SHP77 treated with DMSO at 0.1 percent for 48 hours (cell line): ENCODE results near the gene WBP1L.
"Not testable (repeated sequence)": the region's sequence is repeated elsewhere in the genome, so short reads cannot be mapped to it uniquely, and the experiment has no call there.

ENCODE experiments used
- DNase-seq: peaks from one replicate; lab custom pipeline; 2025; lab: John Stamatoyannopoulos, UW

WBP1L gene

DNA sequence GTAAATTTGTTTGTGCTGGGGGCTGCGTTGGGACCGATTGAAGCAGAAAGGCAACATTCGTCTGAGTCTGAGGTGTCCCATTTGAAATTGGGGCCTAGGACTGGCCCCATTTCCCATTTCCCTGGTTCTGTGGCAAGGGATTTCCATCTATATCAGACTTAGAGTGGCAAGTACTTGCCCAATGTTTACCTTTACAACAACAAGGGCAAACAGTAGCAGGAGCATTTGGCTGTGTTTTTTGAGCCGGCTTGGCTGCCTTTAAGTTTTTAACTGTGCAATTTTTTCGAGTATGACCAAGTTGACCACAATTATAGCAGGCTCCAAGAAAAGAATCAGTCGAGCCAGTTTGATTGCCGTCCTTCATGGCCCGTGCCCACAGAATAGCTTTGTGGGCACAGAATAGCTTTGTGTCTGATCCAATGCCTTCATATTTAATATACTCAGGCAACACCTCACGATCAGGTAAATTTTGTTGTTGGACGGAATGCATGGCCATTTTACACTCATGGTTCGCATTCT lies 98.1 kb downstream of the WBP1L start:
- DNase-seq = no peak

DNA sequence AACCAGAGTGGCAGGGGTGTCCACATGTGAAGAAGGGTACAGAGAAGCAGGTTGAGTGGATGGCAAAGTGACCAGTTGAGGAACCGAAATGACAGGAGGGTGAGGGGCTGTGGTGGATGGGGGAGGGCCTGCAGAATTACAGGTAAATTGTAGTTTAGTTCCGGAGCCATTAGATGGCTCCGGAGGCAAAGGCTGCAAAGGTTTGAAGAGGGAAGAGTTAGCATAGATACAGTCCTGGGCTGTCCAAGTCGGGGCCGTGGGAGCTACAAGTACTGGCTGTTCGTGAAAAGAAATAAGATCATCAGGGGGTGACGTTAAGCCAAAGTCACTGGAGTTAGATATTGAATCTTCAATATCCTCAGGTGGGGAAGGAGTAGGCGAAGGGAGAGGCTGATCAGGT lies 99.4 kb downstream of the WBP1L start:
- DNase-seq = not testable (repeated sequence)

DNA sequence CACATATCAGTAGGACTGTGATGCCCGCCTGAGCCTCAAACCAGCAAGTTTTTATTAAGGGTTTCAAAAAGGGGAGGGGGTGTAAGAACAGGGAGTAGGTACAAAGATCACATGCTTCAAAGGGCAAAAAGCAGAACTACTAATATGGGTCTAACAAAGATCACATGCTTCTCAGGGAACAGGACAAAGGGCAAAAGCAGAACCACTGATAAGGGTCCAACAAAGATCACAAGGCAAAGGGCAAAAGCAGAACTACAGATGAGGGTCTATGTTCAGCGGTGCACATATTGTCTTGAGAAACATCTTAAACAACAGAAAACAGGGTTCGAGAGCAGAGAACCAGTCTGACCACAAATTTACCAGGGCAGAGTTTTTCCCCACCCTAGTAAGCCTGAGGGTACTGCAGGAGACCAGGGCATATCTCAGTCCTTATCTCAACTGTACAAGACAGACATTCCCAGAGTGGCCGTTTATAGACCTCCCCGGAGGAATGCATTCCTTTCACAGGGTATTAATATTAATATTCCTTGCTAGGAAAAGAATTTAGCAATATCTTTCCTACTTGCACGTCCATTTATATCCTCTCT lies 100.5 kb downstream of the WBP1L start:
- DNase-seq = not testable (repeated sequence)

DNA sequence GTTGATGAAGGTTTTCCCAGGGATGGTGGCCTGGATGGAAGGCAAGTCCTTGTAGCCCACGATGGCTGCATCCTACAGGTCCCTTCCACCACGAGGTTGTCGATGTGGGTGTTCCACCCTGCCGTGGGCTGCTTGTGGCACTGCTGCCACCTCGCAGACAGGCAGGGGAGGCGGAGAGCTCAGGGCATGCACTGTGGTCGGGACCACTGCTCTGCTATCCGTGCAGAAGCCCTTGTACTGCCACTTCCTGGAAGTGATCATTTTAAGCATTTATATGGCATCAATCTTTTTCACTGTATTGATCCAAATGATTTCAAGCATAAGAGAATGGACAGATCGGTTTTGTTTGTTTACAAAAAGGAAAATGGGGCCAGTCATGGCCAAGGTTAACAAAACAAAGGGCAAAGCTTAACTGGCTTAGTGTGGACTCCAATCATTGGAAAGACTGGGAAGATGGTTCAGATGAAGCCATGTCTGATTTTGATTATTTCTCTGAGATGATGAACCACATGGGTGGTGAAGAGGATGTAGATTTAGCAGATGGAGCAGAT lies 101.7 kb downstream of the WBP1L start:
- DNase-seq = no peak

DNA sequence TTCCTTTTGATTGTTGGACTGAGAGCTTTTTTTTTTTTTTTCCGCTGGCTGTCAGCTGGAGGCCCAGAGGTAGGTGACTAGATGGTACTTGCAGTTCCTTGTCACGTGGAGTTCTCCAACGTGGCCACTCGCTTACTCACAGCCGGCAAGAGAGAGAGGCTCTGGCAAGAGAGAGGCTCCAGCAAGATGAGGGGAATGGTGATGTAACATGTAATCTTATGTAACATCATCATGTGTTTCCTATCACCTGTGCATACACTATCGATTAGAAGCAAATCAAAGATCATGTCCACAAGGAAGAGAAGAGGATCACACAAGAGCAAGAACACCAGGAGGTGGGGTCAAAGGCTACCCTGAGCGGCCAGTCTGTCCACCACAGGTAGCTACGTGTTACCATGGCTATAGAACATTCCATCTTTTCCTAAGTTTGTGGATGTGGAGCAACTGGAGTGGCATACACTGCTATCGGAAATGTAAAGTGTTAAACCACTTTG lies 106.3 kb downstream of the WBP1L start:
- DNase-seq = no peak

DNA sequence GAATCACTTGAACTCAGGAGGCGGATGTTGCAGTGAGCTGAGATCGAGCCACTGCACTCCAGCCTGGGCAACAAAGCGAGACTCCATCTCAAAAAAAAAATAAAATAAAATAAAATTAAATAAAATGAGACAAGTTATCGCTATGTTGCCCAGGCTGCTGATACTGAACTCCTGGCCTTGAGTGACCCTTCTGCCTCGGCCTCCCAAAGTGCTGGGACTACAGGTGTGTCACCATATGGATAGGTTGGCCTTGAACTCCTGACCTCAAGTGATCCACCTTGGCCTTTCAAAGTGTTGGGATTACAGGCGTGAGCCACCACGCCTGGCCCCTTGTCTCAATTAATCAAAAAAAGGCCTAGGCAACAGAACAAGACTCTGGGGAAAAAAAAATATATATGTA lies 109.5 kb downstream of the WBP1L start:
- DNase-seq = not testable (repeated sequence)

DNA sequence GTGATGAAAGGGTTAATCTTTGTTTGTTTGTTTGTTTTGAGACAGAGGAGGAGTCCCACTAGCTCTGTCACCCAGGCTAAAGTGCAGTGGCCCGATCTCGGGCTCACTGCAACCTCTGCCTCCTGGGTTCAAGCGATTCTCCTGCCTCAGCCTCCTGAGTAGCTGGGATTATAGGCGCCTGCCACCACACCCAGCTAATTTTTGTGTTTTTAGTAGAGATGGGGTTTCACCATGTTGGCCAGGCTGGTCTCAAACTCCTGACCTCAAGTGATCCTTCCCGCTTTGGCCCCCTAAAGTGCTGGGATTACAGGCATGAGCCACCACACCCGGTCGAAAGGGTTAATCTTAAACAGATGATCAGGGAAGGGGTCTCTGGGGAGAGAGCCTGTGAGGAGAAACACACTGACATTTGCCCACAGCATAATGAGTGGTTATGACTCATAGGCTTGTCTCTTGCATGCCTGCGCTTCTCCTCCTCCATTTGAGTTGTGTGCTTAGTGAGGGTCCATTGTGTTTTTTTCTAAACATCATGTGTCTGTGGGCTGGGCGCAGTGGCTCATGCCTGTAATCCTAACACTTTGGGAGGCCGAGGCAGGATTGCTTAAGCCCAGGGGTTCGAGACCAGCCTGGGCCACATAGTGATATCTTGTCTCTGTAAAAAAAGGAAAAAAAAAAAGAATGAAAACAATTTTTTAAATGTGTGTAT lies 112.1 kb downstream of the WBP1L start:
- DNase-seq = not testable (repeated sequence)

DNA sequence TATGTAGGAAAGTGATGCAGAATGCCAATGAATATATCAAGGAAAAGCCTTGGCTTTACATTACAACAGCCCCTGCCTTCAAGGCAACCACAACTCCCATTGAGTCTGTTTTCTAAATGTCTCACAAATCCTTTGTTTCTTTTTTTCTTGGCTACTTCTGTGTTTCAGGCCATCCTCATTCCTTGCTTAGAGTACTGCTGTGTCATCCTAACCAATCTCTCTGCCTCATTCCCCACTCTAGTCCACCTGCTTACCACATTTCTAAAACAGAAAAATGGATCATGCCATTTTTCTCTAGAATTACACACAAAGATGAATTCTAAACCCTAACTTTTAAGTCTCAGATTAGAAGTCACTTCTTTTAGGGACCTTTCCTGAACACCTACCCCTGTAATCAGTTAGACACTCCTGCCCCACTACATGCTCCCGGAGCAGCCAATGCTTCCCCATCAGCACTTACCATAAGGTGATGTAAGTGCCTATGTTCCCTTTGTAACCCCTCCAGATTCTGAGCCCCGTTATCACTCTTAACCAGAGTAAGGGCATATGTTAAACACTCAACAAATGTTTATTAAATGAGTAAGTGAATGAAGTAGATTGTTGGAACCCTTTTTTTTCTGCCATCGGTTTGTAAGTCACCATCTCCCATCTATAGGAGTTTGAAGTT lies 113.1 kb downstream of the WBP1L start:
- no peak for DNase-seq

DNA sequence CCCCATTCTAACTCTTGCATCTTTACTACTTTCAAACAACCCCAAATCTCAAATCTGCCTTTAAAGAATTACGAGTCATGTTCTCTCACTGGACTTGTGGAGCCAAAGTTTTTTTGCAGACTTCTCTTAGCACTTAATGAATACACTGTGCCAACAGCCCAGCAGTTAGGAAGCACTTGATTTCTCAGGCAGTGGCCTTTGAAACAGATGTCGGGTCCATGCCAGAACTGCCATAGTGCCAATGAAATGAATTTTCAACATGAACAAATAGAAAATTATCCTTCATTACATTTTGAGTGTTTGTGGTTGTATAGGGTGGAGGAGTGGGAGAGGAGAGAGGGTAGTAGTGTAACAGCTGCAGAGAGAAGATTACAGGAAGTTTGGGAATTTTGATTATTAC lies 116.2 kb downstream of the WBP1L start:
- DNase-seq = no peak

DNA sequence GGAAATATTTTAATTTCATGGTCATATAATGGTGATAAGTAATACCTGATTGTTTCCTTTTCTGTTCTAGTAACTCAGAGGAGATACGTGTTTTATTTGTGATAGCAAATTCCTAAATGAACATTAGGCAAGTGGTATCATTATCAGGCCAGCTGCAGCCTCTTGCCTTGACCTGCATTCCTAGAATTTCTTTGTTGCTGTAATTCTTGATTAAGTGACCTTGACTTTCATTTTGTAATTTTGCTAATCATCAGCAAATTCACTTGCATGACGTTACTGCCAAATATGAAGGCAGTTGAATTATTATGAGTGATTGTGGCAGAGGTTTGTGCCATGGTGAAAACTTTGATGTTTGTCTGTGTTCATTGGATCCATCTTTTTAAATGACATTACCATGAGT lies 119.9 kb downstream of the WBP1L start:
- DNase-seq = no peak

DNA sequence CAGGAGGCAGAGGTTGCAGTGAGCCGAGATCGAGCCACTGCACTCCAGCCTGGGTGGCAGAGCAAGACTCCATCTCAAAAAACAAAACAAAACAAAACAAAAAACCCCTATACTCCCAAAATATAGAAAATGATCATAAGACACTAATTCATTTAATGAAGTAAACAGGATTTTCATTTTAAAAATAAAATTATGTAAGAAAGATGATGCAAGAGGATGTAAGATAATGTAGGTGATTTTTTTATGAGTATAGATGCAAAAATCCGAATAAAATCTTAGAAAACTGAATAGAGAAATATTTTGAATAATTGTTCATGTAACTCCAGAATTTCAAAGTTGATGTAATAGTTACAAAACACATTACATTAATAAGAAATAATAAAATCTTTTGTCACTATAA lies 121.9 kb downstream of the WBP1L start:
- no peak for DNase-seq
